Right ventricle myocardium superior (tissue), 1 donor: ENCODE results near the gene GPR179. TPM values are rescaled to one million over a fixed set of nuclear protein-coding genes. Genes with fewer than 3 reads are reported as not detected.

Source experiments
- ATAC-seq: fragments of 200-7000 bp; cut with Tn5 transposase; one replicate; pipeline ENCODE4 v1.9.1; 2020; ENCODE audit warnings: mild to moderate bottlenecking; ENCODE audit not compliant: poor library complexity
- DNase-seq: peaks from one replicate; pipeline ENCODE4 v3.0.0-alpha.2; 2020
- intact Hi-C: fragments of 100-400 bp; cut with DNase I; formaldehyde crosslinking; loops from one replicate; pipeline ENCODE4 v1.11.2; 2022
- total RNA-seq: library from RNA; stranded (reverse); fragmentation: NEBNext Ultra II Directional; extraction: Animal tissue kit (Norgen Biotek cat#: 25700); gene quantifications from one replicate; pipeline ENCODE4 v1.2.1, GENCODE V29; 2021
- donor health status: DM: no; HTN: yes; CAD: no; lungs with severe emphysema.

Gene GPR179
- total RNA-seq, 1 donor from 2014 or later: 0.16 TPM

GRCh38 chr17:38351412-38352222 lies 7.9 kb upstream of the GPR179 start, which contains the start of gene SOCS7:
Gene SOCS7 (plus strand): TSS chr17:38351844. CDS start chr17:38352053, 209 bp downstream.
- intact Hi-C loops: no loop called here
- peak; percentile 97 for ATAC-seq
- DNase-seq: peak; percentile 97

DNA sequence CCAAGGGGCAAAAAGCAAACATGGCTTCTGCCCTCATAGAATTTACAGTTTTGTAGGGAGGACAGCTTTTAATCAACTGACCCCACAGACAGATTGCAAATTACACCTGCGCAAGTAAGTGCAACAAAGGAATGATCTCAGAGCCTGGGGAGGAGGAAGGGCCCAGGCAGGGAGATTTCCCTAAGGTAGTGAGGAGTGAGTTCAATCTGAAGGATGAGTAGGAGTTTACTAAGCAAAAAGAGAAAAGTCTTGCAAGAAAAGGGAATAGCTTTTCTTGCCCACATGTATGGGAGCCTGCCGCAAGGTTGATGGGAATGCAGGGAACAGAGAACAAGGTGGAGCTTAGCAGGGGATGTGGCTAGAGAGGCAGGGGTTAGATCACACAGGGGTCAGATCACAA lies 6.3 kb upstream of the GPR179 start:
- intact Hi-C loops: no loop called here
- ATAC-seq (no peak), DNase-seq (no peak)

DNA sequence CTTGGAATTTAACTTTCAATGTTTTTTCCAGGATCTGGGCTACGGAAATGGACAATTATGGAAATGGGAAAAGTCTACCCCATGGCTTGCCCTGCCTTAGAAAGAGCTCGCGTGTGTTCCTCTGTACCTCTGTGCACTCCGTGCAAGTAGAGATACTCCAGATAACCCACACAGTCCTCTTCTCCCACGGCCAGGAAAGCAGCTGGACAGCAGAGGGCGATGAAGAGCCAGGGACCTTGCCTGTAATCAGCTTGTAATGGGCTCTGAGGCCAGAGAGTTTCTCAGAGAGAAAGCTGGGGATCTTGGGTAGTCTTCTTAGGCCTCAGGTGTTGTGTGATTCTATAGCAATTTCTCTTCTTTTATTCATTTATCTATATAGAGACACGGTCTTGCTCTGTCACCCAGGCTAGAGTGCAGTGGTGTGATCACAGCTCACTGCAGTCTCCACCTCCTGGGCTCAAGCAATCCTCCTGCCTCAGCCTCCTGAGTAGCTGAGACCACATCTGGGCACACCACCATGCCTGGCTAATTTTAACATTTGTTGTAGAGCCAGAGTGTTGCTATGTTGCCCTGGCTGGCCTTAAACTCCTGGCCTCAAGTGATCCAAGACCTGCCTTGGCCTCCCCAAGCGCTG lies 5.5 kb upstream of the GPR179 start:
- ATAC-seq (peak; percentile 62), DNase-seq (peak; percentile 88)
- intact Hi-C loops: loop anchor here (1.0 kb wide), 1 partner anchor 65 kb away; no protein-coding TSS in a partner anchor

GRCh38 chr17:38345743-38346142 lies 2.0 kb upstream of the GPR179 start:
- DNase-seq (no peak), ATAC-seq (no peak)
- intact Hi-C loops: no loop called here

DNA sequence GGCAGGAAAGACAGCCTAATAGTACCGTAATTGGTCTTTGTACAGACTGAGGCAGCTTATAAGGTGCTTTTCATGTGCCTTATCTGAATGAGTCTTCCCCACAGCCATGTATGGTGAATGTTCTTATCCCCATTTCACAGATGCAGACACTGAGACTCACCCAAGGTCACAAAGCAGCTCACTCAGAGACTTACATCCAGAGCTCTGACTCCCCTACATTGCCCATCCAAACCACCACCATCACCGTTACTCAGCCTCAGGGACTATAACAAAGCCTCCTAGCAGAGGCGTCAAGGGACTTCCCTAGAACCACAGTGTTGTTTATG lies 627 bp upstream of the GPR179 start:
- intact Hi-C loops: no loop called here
- DNase-seq: no peak
- no peak for ATAC-seq

DNA sequence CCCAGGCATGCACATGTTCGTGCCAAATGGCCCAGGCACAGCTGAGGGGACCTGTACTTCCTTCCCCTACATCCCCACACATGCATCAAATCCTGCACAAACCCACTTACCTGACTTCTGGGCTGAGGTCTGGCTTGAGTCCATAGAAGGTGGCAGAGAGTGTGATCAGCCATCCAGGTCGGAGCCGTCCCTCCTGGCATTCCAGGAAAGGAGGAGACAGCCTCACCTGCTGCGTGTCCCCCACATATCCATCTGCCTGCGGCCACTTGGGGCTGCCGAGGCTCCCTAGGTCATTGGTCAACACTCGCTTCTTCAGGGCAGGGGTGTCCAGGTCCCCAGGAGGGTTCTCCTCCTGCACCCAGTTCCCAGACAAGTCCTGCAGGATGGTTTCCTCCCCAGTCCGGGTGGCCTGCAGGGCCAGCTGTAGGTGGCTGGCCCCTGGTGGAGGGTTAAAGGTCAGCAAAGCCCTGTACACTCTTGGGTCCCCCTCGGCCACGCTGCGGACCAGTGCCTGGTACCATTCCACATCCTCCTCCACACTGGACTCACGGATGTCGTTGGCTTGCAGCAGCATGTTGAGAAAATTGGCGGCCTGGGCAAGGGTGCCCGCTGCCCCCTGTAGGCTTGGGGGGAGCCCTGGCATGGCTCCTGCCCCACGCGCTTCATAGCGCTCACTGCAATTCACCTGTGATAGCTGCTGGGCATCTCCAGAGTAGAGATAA lies 709 bp downstream of the GPR179 start:
- ATAC-seq: no peak
- no peak for DNase-seq
- intact Hi-C loops: no loop called here

DNA sequence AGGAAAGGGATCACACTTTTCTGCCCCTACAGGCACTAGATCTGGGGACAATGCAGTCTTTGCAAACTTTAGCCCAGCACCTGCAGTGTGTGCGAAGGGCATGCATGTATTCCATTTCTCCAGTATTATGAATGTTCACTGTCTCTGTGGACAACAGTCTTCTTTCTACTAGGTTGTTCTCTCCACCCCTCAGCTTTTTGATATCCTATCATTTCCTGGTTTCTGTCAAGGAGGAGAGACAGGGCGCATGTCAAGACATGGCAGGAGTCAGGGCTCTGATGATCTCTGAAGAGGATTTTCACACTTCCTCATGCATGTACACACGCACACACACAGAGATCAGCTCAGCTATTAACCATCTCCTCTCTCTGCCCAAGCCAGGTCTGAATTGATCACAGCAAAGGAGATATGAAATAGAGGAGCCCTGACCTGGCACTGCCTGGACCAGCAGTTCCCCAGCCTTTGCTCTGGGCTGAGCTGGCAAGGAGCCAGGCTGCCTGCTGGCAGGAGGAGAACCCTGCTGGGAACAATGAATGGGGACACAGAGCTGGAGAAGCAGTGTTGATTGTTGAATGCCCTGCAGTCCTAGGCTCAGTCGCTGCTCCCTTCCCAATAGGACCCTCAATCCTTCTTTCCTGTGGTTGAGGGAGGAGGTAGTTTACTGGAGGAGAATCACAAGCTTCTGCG lies 2.6 kb downstream of the GPR179 start:
- DNase-seq: peak; percentile 85
- intact Hi-C loops: no loop called here
- ATAC-seq: peak; percentile 91

DNA sequence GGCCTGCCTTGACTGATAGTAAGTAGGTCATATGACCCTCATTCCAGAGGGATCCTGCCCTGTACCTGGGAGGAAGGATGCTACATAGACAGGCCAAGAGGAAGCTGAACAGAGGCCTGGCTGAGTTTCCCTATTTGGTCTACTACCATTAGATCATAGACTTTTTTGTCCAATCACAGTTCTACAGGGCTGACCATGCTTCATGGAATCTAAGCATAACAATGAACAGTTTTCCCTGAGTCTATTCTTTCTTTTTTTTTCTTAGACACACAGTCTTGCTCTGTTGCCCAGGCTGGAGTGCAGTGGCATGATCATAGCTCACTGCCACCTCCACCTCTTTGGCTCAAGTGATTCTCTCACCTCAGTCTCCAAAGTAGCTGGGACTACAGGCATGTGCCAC lies 3.9 kb downstream of the GPR179 start:
- ATAC-seq: no peak
- intact Hi-C loops: no loop called here
- DNase-seq: no peak

GRCh38 chr17:38338535-38338934 lies 5.2 kb downstream of the GPR179 start:
- no peak for ATAC-seq
- DNase-seq: no peak
- intact Hi-C loops: no loop called here

DNA sequence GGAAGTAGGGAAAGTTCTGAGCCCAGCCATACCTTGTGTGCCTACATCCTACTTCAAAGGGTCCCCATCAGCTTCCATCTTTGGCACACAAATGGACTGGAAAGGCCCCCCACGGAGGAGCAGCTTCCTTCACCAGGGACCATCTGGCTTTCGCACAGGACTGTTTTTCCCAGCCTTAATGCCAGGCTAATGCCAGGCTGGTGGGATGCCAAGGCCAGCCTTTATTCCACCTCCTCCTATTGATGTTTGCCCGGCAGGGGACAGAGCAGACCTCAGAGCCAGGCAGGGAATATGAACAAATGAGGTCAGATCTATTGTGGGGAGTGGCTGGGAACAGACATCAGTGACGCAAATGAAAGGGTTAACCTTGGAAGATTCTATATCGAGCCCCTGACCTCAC lies 5.7 kb downstream of the GPR179 start:
- ATAC-seq: no peak

DNA sequence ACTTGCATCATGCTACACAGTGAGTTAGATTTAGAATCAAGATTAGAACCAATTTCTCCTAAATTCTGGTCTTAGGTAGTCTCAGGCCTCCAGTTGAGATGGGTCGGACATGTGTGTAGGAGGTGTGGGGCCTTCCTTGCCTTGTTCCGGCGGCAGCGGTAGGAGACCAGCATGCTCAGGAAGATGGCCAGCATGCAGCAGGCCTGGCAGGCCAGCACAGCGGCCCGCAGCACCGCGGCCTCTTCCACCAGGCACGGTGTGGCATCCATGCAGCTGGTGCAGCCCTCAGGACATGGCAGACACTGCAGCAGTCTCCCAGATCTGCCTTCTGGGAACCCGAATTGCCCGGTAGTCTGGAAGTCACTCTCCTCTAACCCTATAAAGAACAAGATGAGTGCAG lies 6.9 kb downstream of the GPR179 start:
- intact Hi-C loops: no loop called here
- no peak for DNase-seq
- no peak for ATAC-seq

More for the DNA sequence above, 5.7 kb downstream of the GPR179 start:
- intact Hi-C loops: no loop called here
- no peak for DNase-seq

GRCh38 chr17:38334480-38335364 lies 9.0 kb downstream of the GPR179 start:
- intact Hi-C loops: no loop called here
- DNase-seq: no peak
- ATAC-seq: no peak

DNA sequence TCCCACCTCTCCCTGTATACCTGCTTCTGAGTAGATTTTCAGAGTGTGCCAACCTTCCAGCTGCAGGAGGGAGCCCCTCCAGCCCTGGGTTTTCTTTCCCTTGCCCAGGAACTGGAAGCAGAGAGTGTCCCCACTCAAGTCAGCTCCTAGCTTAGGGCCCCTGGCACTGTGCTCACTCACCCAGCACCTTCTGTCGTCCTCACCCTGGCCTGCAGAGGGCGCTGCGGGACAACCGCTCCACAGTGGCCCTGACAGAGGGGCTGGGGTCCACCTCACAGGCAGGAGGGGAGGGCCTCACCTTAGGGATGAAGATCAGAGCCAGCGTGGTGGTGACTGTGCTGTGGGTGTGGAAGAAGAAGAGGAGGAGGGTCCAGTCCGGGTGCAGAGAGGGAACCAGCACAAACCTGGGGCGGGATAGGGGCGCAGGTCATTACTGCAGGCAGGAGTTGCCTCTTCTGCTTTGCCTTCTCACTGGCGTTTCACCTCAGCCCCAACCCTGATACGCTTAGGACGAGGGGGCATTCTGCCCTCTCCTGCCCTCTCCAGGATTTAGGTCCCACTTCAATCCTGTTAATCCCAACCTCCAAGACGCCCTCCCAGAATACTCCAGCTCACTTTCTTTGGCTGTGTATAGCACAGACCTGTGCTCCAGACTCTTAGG lies 10.0 kb downstream of the GPR179 start:
- intact Hi-C loops: no loop called here
- no peak for DNase-seq
- no peak for ATAC-seq

GRCh38 chr17:38332735-38333134 lies 11.0 kb downstream of the GPR179 start:
- ATAC-seq (no peak), DNase-seq (no peak)
- intact Hi-C loops: no loop called here

GRCh38 chr17:38330941-38331411 lies 12.8 kb downstream of the GPR179 start:
- ATAC-seq (no peak), DNase-seq (no peak)
- intact Hi-C loops: no loop called here

DNA sequence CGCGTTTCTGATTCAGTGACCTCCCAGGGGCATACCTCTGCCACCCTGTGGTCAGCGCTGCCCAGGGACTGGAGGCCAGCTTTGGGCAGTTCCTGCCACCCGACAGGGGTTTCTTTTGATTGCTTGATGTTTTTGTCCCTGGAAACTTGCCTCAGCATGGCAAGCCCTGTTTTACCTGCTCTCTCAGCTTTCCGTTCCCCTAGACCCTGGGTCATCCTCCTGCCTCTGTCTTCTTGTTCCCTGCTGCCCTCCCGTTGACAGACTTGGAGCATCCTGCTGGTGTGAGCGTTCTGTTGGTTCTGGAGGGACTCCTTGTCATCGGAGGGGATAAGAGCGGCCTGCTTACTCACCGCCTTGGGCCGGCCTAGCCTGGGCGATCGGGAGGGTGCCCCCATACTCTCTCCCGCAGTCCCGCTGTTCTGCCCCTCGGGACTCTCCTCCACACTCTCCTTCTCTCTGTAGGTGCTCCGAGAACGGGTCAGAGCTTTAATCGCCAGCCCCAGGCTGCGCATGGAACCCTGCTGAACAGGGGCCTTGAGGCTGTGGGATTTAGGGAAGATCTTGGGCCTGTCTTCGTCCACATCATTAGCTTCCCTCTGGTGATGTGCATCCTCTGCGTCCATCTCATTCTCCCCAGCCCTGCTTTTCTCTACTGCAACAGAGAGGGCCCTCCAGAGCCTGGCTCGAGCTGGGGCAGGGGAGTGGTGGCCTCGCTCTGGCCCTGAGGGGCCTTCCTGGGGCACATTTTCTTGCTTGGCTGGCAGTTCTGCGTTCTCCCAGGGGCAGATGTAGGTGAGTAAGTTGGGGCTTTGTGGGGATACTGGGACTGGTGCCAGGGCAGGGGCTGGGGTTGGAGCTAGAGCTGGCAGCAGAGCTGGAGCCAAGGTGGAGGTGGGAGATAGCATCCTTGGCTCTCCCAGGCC lies 13.7 kb downstream of the GPR179 start:
- no peak for ATAC-seq
- DNase-seq: no peak
- intact Hi-C loops: no loop called here

- intact Hi-C loops: no loop called here
- DNase-seq (no peak), ATAC-seq (no peak)
Observed at GRCh38 chr17:38329284-38329683, 14.5 kb downstream of the GPR179 start.
